ENCODE data around the gene SLC45A1. TPM values are rescaled to one million over a fixed set of nuclear protein-coding genes. Genes with fewer than 3 reads are reported as not detected.

Gene SLC45A1
- total RNA-seq, 3 donors from 2014 or later = 0.73 to 3.6 (median 1.9) TPM

- DNase-seq (ENCODE audit: low spot score in 2 of 2) = no peak
- intact Hi-C loops (cut with DNase I; ENCODE audit: low total_unique reads) = no loop called here
- Histone ChIP-seq H3K4me3 (no peak overlapping the region), H3K27me3 (no peaks in the 10 kb centered on the region), H3K27ac (peak overlapping the region in 1 of 2 donors; percentile 64), H3K4me1 (peaks cover 3 to 9% of the 10 kb centered on the region in 2 donors), H3K9me3 (no peaks in the 10 kb centered on the region), H3K36me3 (no peaks in the 10 kb centered on the region)
- TF ChIP-seq POLR2AphosphoS5 (IDR thresholded peaks at IDR 0.05) (no peak), POLR2A (IDR thresholded peaks at IDR 0.05) (no peak), CTCF (IDR thresholded peaks at IDR 0.05) (no peak)
Measured at GRCh38 chr1:8390707-8391106, 72.8 kb downstream of the SLC45A1 start.

DNA sequence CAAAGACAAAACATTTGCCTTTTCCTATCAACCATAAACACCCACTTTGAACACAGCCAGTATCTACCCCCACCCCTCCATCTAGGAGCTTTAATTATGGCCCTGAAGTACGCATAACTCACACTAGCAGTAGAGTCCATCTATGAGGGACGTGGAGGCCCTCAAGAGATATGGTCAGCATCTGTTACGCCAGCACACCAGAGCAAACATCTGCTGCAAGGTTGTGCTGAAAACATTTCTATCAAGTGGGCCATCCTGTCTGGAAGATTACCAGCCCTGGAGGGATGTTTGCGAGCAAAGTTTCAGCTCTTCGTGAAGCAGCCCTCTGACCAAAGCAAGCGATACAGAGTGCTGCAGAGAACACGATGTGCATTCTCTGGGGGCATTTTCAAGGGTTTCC, 74.6 kb downstream of the SLC45A1 start:
- intact Hi-C loops (cut with DNase I; ENCODE audit: low total_unique reads) = no loop called here
- peaks cover 3 to 12% of the 10 kb centered on the region in 2 donors for H3K4me1 ChIP-seq
- H3K27me3 ChIP-seq = no peaks in the 10 kb centered on the region
- H3K36me3 ChIP-seq = no peaks in the 10 kb centered on the region
- H3K4me3 ChIP-seq = peak overlapping the region in 1 of 3 donors; percentile 6
- H3K27ac ChIP-seq = peak overlapping the region in 1 of 2 donors; percentile 40
- DNase-seq (ENCODE audit: low spot score in 2 of 2) = no peak
- TF ChIP-seq POLR2A (IDR thresholded peaks at IDR 0.05) (no peak), CTCF (IDR thresholded peaks at IDR 0.05) (no peak), POLR2AphosphoS5 (IDR thresholded peaks at IDR 0.05) (no peak)
- no peaks in the 10 kb centered on the region for H3K9me3 ChIP-seq
